CD4-positive, alpha-beta memory T cell (primary cell): ENCODE results near the gene DDOST. TPM values are rescaled to one million over a fixed set of nuclear protein-coding genes. Genes with fewer than 3 reads are reported as not detected.

Source experiments
- CTCF ChIA-PET: fragments of 350-600 bp; sonication (Branson Sonifier 250); formaldehyde crosslinking; loops from one replicate; lab custom pipeline; 2021; ENCODE audit warnings: inconsistent platforms; ENCODE audit not compliant: partially characterized antibody; lab: Charles Lee
- POLR2A ChIA-PET: fragments of 350-600 bp; sonication (Branson Sonifier 250); formaldehyde crosslinking; loops from one replicate; lab custom pipeline; 2021; ENCODE audit not compliant: partially characterized antibody; lab: Charles Lee
- DNase-seq, 5 donors: peaks; one replicate each; pipeline versions ENCODE4 v3.0.0 to v3.0.0-alpha.2; 2020 to 2022; ENCODE audit warnings: mixed read lengths in 1 of 5
- H3K27ac ChIP-seq: one replicate; pipeline ENCODE4 v1.7.0; 2013; ENCODE audit warnings: low read depth, low read length
- H3K27me3 ChIP-seq: 2 replicates; pipeline ENCODE4 v1.7.0; 2013; ENCODE audit warnings: mild to moderate bottlenecking, low read length, moderate library complexity; ENCODE audit not compliant: insufficient read depth
- H3K36me3 ChIP-seq: 2 replicates; pipeline ENCODE4 v1.7.0; 2013; ENCODE audit warnings: mild to moderate bottlenecking, low read length, moderate library complexity; ENCODE audit not compliant: insufficient read depth
- H3K4me1 ChIP-seq: 2 replicates; pipeline ENCODE4 v1.7.0; 2013; ENCODE audit warnings: mild to moderate bottlenecking, low read length, moderate library complexity; ENCODE audit not compliant: insufficient read depth
- H3K4me3 ChIP-seq, 2 donors: one replicate each; pipeline ENCODE4 v1.7.0; 2013; ENCODE audit warnings: low read length in 2 of 2, mild to moderate bottlenecking in 1 of 2
- H3K9me3 ChIP-seq, 2 donors: one replicate each; pipeline ENCODE4 v1.7.0; 2013; ENCODE audit warnings: low read length in 2 of 2, control low read depth in 1 of 2; ENCODE audit not compliant: control insufficient read depth in 1 of 2
- H3K27ac Mint-ChIP-seq, 7 donors: one replicate each; pipeline ENCODE4 v1.8.0; 2020 to 2021; ENCODE audit warnings: mixed read lengths in 7 of 7, mild to moderate bottlenecking in 6 of 7, inconsistent platforms in 3 of 7, moderate library complexity in 3 of 7
- H3K27me3 Mint-ChIP-seq, 2 donors: one replicate each; pipeline ENCODE4 v1.8.0; 2020 to 2021; ENCODE audit warnings: mixed read lengths in 2 of 2
- H3K36me3 Mint-ChIP-seq, 2 donors: one replicate each; pipeline ENCODE4 v1.8.0; 2020 to 2021; ENCODE audit warnings: mixed read lengths in 2 of 2, inconsistent platforms in 1 of 2, mild to moderate bottlenecking in 1 of 2
- H3K4me1 Mint-ChIP-seq, 4 donors: one replicate each; pipeline ENCODE4 v1.8.0; 2020 to 2021; ENCODE audit warnings: mixed read lengths in 4 of 4, mild to moderate bottlenecking in 1 of 4
- H3K4me3 Mint-ChIP-seq, 8 donors: one replicate each; pipeline ENCODE4 v1.8.0; 2020 to 2021; ENCODE audit warnings: mixed read lengths in 8 of 8, mild to moderate bottlenecking in 7 of 8, moderate library complexity in 6 of 8, inconsistent platforms in 3 of 8
- H3K9me3 Mint-ChIP-seq, 8 donors: one replicate each; pipeline ENCODE4 v1.8.0; 2020 to 2021; ENCODE audit warnings: mixed read lengths in 8 of 8, mild to moderate bottlenecking in 5 of 8, inconsistent platforms in 3 of 8, moderate library complexity in 1 of 8
- intact Hi-C: fragments of 100-400 bp; cut with micrococcal nuclease; formaldehyde crosslinking; loops from one replicate; pipeline ENCODE4 v1.15.1; 2023
- polyA plus RNA-seq, 2 donors: library from polyadenylated mRNA; unstranded; fragments of 300-500 nt; fragmentation: Illumina TruSeq; gene quantifications; one replicate each; pipeline ENCODE4 v1.2.3, GENCODE V29; 2021
- total RNA-seq, 2 experiments: library from RNA; stranded (reverse); gene quantifications; one replicate each; pipeline ENCODE4 v1.2.3, GENCODE V29; 2021

DDOST gene
- total and polyA plus RNA-seq, 4 experiments from 2014 or later = 133 to 405 (median 184) TPM

DNA sequence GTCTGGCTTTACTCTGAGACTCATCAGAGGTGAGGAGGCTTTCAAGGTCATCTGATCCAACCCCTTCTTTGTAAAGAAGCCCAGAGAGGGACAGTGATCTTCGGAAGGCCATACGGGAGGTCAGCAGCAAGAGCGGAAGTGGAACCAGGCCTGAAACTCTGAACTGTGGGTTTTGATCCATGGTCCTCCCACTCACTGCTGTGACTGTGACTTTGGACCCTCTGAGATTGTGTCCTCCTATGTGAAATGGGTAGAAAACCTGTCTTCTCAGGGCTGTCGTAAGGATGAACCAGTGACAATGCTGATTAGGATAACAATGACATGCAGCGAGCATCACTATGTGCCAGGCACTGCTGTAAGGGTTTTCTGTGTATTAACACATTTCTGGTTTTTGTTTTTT is 9.8 kb upstream of the DDOST start:
- no peaks in the 10 kb centered on the region for H3K4me1 ChIP-seq
- H3K27me3 Mint-ChIP-seq = peaks cover 6% of the 10 kb centered on the region in 2 donors
- no peaks in the 10 kb centered on the region for H3K27me3 ChIP-seq
- no peak overlapping the region for H3K4me3 Mint-ChIP-seq
- POLR2A ChIA-PET = no interaction called here
- H3K27ac Mint-ChIP-seq = no peak overlapping the region
- no peaks in the 10 kb centered on the region for H3K9me3 Mint-ChIP-seq
- no peaks in the 10 kb centered on the region for H3K36me3 ChIP-seq
- no peak for DNase-seq
- no peak overlapping the region for H3K27ac ChIP-seq
- CTCF ChIA-PET = no interaction called here
- peaks cover 0 to 3% (median 2%) of the 10 kb centered on the region in 4 donors for H3K4me1 Mint-ChIP-seq
- H3K4me3 ChIP-seq = no peak overlapping the region
- H3K9me3 ChIP-seq = no peaks in the 10 kb centered on the region
- no peaks in the 10 kb centered on the region for H3K36me3 Mint-ChIP-seq
- intact Hi-C loops = no loop called here

DNA sequence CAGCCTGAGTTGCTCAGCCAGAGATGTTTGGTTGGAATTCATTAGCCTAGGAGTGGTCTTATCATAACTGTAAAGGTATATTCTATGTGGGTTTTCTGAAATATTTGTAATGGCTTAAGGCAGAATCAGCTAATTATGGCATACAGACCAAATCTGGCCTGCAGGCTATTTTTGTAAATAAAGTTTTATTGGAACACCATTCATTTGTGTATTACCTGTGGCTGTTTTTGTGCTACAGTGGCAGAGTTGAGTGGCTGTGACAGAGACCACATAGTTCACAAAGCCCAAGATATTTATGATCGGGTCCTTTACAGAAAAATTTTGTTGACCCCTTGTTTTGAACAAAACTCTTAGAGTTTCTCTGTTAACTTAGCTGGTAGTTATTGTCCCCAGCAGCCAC is 7.4 kb upstream of the DDOST start:
- Mint-ChIP-seq H3K36me3 (no peaks in the 10 kb centered on the region), H3K9me3 (no peaks in the 10 kb centered on the region), H3K27ac (no peak overlapping the region), H3K27me3 (peaks cover 6% of the 10 kb centered on the region in 2 donors), H3K4me1 (peaks cover 0 to 3% (median 2%) of the 10 kb centered on the region in 4 donors), H3K4me3 (no peak overlapping the region)
- H3K4me3 ChIP-seq = no peak overlapping the region
- ChIA-PET POLR2A (no interaction called here), CTCF (interaction anchor here (1.1 kb wide), 1 partner anchor 35 kb away, joined by 3 read pairs; no protein-coding TSS in a partner anchor)
- H3K9me3 ChIP-seq = no peaks in the 10 kb centered on the region
- H3K27ac ChIP-seq = no peak overlapping the region
- intact Hi-C loops = no loop called here
- H3K27me3 ChIP-seq = no peaks in the 10 kb centered on the region
- DNase-seq = no peak
- H3K4me1 ChIP-seq = no peaks in the 10 kb centered on the region
- no peaks in the 10 kb centered on the region for H3K36me3 ChIP-seq

DNA sequence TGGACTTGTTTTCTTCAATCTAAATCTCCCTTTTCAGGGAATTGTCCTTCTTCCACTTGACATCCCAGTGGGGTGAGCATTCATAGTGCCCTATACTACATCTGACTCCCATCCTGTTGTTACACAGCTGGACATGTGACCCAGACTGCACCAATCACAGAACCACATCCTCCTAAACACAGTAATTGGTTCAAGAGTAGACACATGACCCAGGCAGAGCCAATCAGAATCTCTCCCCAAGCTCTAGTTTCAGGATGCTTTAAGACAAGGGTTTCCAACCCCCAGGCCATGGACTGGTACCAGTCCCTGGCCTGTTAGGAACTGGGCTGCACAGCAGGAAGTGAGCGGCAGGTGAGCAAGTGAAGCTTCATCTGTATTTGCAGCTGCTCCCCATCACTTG is 5.6 kb upstream of the DDOST start:
- Histone ChIP-seq H3K9me3 (no peaks in the 10 kb centered on the region), H3K4me3 (no peak overlapping the region), H3K27me3 (no peaks in the 10 kb centered on the region), H3K4me1 (peaks cover 9% of the 10 kb centered on the region), H3K36me3 (no peaks in the 10 kb centered on the region), H3K27ac (no peak overlapping the region)
- Mint-ChIP-seq H3K27me3 (peaks cover 0 to 2% of the 10 kb centered on the region in 2 donors), H3K36me3 (no peaks in the 10 kb centered on the region), H3K9me3 (no peaks in the 10 kb centered on the region), H3K4me1 (peaks cover 10 to 15% (median 12%) of the 10 kb centered on the region in 4 donors), H3K4me3 (no peak overlapping the region), H3K27ac (no peak overlapping the region)
- DNase-seq = no peak
- POLR2A ChIA-PET = no interaction called here
- CTCF ChIA-PET = interaction anchor here (1.1 to 1.4 kb wide), 2 partner anchors 26 to 33 kb away, joined by 3 to 4 read pairs; no protein-coding TSS in a partner anchor
- intact Hi-C loops = no loop called here

DNA sequence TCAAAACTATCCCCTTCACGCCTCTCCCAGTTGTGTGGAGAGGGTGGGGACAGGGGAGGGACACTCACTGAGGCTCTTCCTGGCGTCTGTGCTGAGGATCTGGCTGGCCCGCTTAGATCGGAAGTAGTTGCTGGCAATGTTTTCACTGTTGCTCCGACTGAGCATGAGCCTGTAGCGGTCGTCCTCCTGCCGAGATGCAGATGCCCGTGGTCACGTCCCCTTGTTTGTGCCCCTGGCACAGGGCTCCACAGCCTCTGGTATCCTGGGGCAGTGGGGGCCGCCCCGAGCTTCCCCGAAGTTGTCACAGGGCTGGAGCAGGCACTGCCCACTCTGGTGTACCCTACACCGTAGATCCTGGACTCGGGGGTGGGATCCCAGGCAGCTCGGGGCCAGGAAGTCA is 5.0 kb upstream of the DDOST start:
- CTCF ChIA-PET = interaction anchor here (0.6 to 1.4 kb wide), 4 partner anchors 25 to 604 kb away, joined by 3 to 4 read pairs (median 3); no protein-coding TSS in a partner anchor
- Histone ChIP-seq H3K4me3 (no peak overlapping the region), H3K36me3 (no peaks in the 10 kb centered on the region), H3K27ac (no peak overlapping the region), H3K27me3 (no peaks in the 10 kb centered on the region), H3K4me1 (peaks cover 10% of the 10 kb centered on the region), H3K9me3 (no peaks in the 10 kb centered on the region)
- intact Hi-C loops = no loop called here
- Mint-ChIP-seq H3K4me1 (peaks cover 11 to 21% (median 16%) of the 10 kb centered on the region in 4 donors), H3K4me3 (no peak overlapping the region), H3K27ac (no peak overlapping the region), H3K36me3 (peaks cover 0 to 4% of the 10 kb centered on the region in 2 donors), H3K9me3 (no peaks in the 10 kb centered on the region), H3K27me3 (peaks cover 0 to 2% of the 10 kb centered on the region in 2 donors)
- POLR2A ChIA-PET = interaction anchor here (1.1 kb wide), 1 partner anchor 33 kb away, joined by 5 read pairs; the partner anchor contains the start of gene PINK1
- no peak for DNase-seq

DNA sequence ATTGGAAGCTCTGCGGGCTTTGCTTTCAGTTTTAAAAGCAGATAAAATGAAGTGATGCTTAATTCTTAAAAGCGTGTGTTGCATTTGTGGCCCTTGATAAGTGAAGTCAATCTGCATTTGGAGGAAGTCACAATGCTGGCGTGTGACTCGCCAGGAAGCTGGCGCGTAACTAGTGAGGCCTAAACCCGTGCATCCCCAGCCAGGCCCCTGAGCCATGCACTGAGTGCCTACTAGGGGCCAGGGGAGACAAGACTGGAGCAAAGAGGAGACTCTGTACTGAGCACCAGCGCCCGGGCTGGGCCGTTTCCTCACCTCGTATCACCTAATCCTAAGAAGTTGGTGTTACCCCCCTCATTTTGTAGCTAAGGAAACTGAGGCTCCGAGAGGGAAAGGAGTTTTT is 4.6 kb upstream of the DDOST start:
- H3K4me3 Mint-ChIP-seq = no peak overlapping the region
- intact Hi-C loops = no loop called here
- H3K36me3 Mint-ChIP-seq = peaks cover 0 to 7% of the 10 kb centered on the region in 2 donors

DNA sequence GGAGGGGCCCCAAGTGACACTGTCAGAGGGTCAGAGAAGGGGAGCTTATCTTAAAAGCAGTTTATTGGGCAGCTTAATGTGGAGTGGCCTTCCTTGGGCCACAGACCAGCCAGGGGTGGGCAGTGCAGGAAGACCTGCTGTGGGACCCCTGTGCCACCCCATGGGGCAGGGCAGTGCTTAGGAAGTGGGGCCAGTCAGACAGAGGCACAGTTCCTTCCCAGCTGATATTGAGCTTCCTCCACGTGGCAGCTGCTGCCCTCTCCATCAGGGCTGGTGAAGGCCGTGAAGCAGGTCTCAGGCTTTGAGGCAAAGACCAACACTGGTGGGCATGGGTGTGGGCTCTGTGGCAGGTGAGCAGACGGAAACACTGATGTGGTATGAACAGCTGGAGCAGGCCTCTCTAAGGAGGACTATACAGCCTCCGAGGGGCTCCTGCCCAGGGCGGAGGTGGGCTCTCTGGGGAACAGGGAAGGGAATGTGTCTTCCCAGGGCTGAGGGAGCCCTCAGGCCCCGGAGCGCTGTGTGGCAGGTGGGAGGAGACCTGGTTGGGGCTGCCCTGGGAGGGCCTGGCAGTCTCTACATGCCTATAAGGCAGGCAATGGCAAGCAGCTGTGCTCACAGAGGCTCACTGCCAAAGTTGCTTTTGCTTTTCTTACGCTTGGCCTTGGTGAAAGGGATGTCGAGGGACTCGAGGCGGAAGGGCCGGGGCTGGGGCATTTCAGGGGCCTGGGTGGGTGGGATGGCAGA is 3.0 kb upstream of the DDOST start:
- POLR2A ChIA-PET = interaction anchor here (0.9 to 1.6 kb wide), 2 partner anchors 30 to 122 kb away, joined by 3 to 5 read pairs; partner anchors contain the start of gene HP1BP3
- H3K27ac ChIP-seq = no peak overlapping the region
- Mint-ChIP-seq H3K36me3 (peaks cover 0 to 20% of the 10 kb centered on the region in 2 donors), H3K27ac (no peak overlapping the region), H3K4me3 (no peak overlapping the region), H3K9me3 (no peaks in the 10 kb centered on the region), H3K4me1 (peaks cover 27 to 40% (median 34%) of the 10 kb centered on the region in 4 donors), H3K27me3 (no peaks in the 10 kb centered on the region)
- H3K36me3 ChIP-seq = no peaks in the 10 kb centered on the region
- H3K4me3 ChIP-seq = no peak overlapping the region
- CTCF ChIA-PET = interaction anchor here (0.8 to 1.2 kb wide), 3 partner anchors 14 to 33 kb away, joined by 3 to 5 read pairs (median 3); partner anchors contain the start of gene PINK1
- H3K4me1 ChIP-seq = peaks cover 26% of the 10 kb centered on the region
- intact Hi-C loops = loop anchor here (5.0 kb wide), 1 partner anchor 157 kb away; the partner anchor contains the start of gene MUL1
- no peak for DNase-seq
- H3K9me3 ChIP-seq = no peaks in the 10 kb centered on the region
- H3K27me3 ChIP-seq = no peaks in the 10 kb centered on the region

More for the DNA sequence above, 4.6 kb upstream of the DDOST start:
- CTCF ChIA-PET = interaction anchor here (0.6 to 1.3 kb wide), 4 partner anchors 25 to 605 kb away, joined by 3 read pairs; no protein-coding TSS in a partner anchor
- H3K4me1 Mint-ChIP-seq = peaks cover 11 to 25% (median 18%) of the 10 kb centered on the region in 4 donors
- no peaks in the 10 kb centered on the region for H3K9me3 Mint-ChIP-seq
- Histone ChIP-seq H3K4me1 (peaks cover 10% of the 10 kb centered on the region), H3K36me3 (no peaks in the 10 kb centered on the region), H3K9me3 (no peaks in the 10 kb centered on the region), H3K27ac (no peak overlapping the region), H3K27me3 (no peaks in the 10 kb centered on the region), H3K4me3 (no peak overlapping the region)
- DNase-seq = no peak
- H3K27ac Mint-ChIP-seq = no peak overlapping the region
- POLR2A ChIA-PET = interaction anchor here (1.1 kb wide), 1 partner anchor 32 kb away, joined by 5 read pairs; the partner anchor contains the start of gene PINK1
- H3K27me3 Mint-ChIP-seq = peaks cover 0 to 2% of the 10 kb centered on the region in 2 donors

DNA sequence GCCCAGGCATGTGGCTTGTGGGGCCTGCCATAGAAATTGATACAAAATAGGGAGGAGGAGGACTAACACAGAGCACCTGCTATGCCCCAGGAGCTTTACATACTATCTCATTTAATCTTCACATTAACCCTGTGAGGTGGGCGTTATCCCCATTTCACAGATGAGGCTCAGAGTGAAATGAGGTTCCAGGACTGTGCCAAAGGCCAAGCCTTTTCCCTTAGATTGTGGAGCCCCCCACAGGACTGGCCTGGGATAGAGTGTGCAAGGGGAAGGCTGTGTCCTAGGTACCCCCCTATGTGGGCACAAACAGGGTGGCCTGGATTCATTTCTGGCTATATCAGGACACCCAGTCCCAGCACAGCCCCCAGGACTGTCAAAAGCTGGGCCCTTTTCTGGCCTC is 2.2 kb upstream of the DDOST start:
- H3K4me3 Mint-ChIP-seq = peak overlapping the region in 4 of 8 donors; percentile 20 to 99 (median 39)
- ChIA-PET CTCF (interaction anchor here (0.8 to 1.2 kb wide), 3 partner anchors 14 to 33 kb away, joined by 3 to 5 read pairs (median 3); partner anchors contain the start of gene PINK1), POLR2A (interaction anchor here (1.6 kb wide), 1 partner anchor 123 kb away, joined by 3 read pairs; the partner anchor contains the start of gene HP1BP3)
- Histone ChIP-seq H3K27me3 (no peaks in the 10 kb centered on the region), H3K4me3 (no peak overlapping the region), H3K9me3 (no peaks in the 10 kb centered on the region), H3K36me3 (peaks cover 2% of the 10 kb centered on the region), H3K4me1 (peaks cover 34% of the 10 kb centered on the region), H3K27ac (no peak overlapping the region)
- peaks cover 0 to 24% of the 10 kb centered on the region in 2 donors for H3K36me3 Mint-ChIP-seq
- intact Hi-C loops = loop anchor here (5.0 kb wide), 1 partner anchor 156 kb away; the partner anchor contains the start of gene MUL1
- no peaks in the 10 kb centered on the region for H3K9me3 Mint-ChIP-seq
- DNase-seq = no peak
- H3K27ac Mint-ChIP-seq = peak overlapping the region in 1 of 7 donors; percentile 97
- no peaks in the 10 kb centered on the region for H3K27me3 Mint-ChIP-seq
- H3K4me1 Mint-ChIP-seq = peaks cover 29 to 47% (median 37%) of the 10 kb centered on the region in 4 donors
